ENCODE measurements around the gene COMMD3. TPM values are rescaled to one million over a fixed set of nuclear protein-coding genes. Genes with fewer than 3 reads are reported as not detected.
A peak's percentile ranks its signal among the peaks of the same experiment; 100 is the strongest.
"Not testable (repeated sequence)": the region's sequence is repeated elsewhere in the genome, so short reads cannot be mapped to it uniquely, and the experiment has no call there.

COMMD3 gene
- total RNA-seq, 1 donor from 2014 or later: 36.5 TPM

DNA sequence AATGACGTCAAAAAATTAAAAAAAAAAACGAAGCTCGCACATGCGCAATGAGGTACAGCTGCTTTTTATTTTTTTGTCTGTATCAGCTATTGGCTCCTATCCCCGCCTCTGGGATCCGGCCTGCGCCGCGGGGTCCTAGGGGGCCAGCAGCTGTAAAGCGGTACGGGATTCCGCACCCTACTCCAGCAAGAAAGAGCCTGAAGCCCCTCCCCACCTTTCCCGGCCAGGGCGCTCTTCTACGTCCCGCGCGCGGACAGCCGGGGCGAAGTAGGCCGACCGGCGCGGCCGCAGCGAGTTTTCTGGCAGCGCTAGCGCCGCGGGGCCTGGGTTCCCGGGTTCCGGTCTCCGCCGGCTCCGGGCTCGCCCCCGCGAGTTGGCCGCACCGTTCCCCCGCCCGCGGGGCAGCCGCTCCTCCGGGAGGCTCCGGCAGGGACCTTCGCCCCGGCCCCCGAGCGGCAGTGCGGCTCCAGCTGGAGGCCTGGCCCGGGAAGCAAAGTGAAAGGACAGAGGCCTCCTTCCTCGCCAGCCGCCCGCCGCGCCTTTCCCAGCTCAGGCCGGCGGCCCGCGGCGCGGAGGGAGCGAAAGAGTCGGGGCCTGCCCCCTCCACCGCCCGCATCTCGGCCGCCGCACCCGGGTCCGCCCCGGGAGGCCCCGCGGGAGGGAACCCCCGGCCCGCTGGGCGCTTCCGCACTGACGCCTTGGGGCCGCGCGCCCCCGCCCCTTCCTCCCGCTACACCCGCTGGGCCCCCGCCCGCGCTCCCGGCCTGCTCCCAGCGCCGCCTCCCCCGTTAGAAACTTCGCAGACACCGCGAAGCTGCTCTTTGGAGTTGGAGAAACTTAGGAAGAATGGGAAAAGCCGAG is 24.4 kb downstream of the COMMD3 start:
- peak; percentile 63 for ATAC-seq

DNA sequence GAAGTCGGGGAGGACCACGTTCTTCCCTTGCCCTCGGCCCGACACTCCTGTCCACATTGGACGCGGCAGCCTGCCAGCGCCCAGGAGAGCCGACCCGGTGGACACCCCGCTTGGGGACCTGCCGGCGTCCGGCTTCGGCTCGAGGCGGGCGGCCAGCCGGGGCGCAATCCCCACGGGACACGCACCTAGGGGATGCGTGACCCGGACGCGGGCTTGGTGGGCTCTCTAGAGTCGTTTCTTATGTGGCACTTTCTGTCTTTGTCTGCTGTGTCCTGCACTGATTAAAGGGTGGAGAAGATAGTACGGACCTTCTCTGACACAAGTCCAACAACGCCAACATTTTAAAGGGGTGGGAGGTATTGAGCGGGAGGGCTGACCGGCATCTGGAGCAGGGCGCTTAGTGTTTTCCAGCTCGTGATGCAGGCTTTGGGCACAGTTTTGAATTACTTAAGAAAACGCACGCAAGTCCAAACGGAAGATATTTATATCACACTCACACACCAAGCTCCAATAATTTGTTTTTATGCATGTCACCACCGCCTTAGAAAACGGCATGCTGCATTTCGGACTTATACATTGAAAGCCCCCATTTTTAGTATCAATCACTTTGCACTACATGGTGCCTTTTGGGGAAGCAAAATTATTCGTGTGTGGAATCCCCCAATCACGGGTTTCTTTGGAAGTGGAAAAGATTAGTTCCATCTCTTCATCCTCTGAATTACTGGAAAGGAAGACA is 25.2 kb downstream of the COMMD3 start:
- ATAC-seq: peak; percentile 10

DNA sequence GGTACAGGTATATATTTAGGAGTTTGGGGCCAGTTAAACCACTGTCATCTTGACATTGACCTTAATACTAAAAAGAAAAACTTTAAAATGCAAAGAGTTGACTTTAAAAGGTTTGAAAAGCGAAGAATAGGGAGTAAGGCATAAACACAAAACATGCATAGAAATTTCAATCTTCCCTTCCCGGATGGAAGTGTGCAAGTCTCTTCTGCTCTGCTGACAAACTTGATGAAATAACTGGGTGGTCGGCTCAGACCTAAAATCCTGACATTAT is 25.7 kb downstream of the COMMD3 start:
- ATAC-seq: no peak

DNA sequence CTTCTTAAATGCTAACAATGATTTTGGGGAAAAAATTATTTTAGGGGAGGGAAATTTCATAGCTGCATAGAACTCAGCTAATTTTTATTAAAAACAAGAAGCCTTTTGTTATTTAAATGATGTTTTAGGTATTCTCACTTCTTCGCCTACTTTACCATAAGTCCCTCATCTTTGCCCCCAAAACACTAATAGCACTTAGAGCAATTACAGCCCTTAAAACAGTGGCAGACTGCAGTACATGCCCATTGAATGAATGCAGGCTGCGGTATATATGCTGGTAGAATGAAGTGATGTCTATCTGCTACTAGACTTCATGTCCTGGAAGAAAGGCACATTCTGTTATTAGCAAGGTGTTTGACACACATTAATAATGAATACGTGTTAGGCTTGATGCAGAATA is 26.2 kb downstream of the COMMD3 start:
- no peak for ATAC-seq

DNA sequence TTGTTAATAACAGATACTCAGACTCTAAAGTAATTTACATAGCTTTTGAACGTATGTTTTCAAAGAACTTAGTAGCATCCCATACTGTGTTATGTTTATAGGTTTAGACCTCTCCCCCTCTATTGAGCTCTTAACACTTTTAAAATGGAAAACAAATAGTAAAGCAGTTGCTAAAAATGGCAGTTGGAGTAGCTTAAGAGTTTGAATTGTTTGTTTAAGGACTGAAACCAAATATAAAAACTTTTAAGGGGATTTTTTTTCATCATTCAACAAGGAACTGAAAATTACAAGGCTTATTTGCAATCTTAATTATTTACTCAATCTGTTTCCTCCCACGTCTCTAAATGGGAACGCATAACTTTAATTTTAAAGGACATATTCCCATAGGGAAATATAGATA is 27.5 kb downstream of the COMMD3 start:
- ATAC-seq: no peak

DNA sequence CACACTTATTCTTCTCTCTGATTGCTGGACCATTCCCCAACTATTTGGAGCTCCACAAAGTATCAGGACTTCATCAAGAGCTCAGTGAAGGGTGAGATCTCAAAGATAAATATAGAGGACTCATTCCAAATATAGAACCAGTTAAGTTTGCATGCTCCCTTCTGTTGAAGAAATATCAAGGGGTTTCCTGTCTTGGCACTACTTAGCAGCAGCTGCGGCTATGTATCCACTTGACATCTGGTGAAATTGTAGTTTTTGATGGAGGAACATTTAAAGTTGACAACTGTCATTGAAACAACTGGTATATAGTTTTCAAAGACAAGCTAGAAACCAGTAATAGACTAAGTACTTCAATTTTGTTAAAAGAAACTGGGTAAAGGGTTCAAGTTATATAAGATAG is 28.1 kb downstream of the COMMD3 start:
- no peak for ATAC-seq

DNA sequence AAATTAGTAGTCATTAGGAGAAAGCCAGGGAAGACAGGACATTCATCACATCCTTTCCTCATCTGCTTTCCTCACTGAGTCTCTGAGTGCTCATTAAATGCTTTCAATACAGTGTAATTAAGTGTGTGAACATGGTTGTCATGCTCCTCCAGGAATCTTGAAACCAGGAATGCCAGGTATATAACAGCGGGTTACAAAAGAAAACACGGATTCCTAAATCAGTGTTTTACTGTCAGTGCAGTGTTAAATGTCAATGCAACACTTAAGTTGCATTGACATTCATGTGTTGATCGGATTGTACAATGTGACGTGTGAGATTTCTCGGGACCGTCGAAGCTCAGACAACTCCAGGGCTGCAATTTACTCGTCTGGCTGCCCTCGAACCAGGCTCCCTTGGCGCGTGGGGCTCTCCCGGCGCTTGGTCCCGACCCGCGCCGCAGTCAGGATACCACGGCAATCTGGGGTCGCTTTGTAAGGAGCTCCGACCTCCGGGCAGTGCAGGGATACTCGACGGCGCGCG is 28.7 kb downstream of the COMMD3 start:
- ATAC-seq: no peak

DNA sequence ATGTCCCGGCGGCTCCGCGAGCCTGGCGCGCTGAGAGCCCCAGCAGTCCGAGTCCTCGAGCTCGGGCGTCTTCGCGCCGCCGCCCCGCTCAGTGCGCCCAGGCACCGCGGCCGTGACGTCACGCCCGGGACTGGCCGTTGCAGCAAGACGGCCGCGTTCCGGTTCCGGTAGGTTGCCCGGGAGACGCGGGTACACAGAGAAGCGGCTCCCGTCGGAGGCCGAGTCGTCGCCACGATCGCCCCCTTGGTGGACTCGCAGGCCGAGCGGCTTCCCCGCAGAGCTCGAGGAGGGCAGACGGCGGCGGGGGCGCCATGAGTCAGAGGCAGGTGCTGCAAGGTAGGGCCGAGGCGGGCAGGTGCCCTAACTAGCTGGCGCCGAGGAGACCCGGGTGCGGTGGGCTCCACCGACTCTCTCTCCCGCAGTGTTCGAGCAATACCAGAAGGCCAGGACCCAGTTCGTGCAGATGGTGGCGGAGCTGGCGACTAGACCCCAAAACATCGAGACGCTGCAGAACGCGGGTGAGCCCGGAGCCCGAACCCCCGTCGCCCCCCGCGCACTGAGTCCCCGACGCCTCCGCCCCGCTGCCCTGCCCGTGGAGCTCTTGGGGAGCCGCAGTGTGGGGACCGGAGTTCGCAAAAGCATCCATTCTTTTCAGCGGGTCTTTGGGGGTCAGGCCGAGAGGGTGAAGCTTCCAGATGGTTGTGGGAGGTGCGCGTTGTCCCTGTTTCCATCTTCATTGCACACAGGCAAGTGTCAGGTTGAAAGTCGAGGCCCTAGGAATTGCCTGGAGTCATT is 29.3 kb downstream of the COMMD3 start, which contains the start of gene SPAG6:
Gene SPAG6, plus strand, starts transcription at position 196 of the 795 bp plus-strand sequence. Its CDS starts 116 bp downstream, at position 312.
- ATAC-seq: no peak

DNA sequence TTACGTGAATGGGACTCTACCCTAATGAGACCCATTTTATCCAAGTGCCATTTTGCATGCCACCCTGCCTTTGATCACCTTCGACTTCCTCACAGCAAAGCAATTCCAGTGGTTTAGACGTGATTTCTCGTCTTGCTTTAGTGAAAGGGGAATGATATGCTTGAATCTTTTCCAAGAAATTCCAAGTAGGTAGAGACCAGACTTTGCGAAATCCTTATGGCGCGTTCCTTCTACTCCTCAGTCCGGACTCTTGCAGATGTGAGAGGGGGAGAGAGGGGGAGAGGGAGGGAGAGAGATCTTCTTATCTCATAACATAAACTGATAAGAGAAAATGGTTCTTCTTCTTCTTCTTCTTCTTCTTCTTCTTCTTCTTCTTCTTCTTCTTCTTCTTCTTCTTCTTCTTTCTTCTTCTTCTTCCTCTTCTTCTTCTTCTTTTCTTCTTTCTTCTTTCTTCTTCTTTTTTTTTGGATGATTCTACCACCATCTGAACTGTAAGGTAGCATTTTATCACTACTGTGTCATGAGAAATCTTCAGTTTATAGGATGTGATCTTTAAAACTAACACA is 30.0 kb downstream of the COMMD3 start:
- no peak for ATAC-seq

DNA sequence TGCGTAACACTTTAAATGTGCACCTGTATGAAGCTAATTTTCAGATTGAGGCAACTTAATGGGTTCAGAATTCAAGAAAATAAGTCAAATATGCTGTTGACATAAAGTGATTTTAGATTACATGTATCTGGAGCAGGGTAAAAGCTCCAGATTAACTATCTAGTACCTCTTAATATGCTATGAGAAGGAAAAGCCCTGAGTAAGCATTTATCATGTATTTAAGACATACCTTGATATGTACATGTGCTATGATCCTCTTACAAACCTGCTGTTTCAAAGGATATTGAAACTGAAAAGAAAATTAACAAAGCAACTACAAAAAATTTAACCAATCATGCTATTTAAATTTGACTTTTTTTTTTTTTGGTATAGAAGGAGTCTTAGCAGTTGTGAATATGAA is 33.6 kb downstream of the COMMD3 start:
- ATAC-seq: no peak

DNA sequence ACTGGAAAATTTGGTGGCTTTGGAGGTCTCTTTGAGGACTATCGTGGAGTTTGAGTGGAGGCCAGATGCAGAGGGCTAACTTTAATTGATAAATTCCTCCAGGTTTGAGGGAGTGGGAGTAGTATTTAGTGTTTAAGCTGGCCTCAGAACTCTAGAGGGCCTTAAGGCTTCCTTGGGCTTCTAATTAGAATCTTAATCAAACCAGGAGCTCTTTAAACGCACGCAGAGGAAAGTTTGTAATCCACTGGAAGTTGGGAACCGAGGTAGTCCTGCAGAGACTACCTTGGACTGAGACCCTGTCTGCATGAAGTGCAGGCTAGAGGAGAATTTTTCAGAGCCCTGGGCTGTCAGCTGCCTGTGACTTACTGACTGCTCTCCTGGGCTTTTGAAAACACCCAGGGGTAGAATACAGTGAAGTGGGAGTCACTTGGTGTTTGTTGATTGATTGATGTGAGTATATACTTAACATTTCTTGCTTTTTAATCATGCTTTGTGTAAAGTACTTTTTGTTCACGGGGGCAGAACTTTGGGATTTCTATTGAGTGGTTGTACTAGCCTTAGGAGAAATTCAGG is 35.0 kb downstream of the COMMD3 start:
- ATAC-seq: no peak

DNA sequence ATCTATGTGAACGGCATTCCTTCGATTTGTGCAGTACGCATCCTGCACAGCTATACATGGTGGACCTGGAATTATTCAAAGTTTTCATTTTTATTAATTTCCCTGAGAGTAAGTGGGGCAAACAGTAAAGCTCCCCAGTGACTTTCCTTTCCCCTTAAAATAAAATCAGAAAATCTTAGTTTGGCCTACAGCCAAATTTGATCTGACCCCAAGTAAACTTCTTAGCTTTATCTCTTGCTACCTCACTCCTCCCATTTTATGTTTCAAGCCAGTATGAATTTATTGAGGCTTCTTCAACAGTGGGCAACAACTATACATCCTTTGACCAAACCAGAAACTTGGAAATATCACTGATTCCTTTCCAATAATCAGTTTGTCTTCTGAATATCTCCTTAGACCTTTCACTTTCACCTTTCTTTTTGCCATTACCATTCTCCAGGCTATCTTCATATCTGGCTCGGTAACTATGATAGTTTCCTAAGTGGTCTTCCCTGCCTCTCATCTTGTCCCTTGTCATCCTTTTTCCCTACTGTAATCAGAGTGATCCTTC is 40.2 kb downstream of the COMMD3 start:
- ATAC-seq: no peak

DNA sequence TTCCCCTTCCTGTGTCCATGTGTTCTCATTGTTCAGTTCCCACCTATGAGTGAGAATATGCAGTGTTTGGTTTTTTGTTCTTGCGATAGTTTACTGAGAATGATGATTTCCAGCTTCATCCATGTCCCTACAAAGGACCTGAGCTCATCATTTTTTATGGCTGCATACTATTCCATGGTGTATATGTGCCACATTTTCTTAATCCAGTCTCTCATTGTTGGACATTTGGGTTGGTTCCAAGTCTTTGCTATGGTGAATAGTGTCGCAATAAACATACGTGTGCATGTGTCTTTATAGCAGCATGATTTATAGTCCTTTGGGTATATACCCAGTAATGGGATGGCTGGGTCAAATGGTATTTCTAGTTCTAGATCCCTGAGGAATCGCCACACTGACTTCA is 41.6 kb downstream of the COMMD3 start:
- not testable (repeated sequence) for ATAC-seq

DNA sequence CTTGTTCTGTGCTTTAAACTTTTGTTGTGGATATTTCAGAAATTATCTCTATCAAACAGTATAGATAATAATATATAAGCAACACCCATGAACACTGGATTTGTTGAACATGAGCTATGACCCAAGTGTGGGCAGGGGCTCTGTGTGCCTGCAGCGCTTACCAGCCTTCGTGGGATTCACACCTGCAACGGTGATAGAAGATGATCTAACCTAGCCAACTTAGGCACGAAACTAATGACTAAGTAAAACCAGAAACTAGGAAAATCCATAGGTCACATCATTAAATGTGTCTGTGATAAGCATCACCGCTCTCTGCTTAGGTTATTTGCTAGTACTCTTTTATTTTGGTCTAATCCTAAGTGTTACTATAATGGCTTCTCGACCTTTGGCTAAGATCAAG is 47.1 kb downstream of the COMMD3 start:
- no peak for ATAC-seq

DNA sequence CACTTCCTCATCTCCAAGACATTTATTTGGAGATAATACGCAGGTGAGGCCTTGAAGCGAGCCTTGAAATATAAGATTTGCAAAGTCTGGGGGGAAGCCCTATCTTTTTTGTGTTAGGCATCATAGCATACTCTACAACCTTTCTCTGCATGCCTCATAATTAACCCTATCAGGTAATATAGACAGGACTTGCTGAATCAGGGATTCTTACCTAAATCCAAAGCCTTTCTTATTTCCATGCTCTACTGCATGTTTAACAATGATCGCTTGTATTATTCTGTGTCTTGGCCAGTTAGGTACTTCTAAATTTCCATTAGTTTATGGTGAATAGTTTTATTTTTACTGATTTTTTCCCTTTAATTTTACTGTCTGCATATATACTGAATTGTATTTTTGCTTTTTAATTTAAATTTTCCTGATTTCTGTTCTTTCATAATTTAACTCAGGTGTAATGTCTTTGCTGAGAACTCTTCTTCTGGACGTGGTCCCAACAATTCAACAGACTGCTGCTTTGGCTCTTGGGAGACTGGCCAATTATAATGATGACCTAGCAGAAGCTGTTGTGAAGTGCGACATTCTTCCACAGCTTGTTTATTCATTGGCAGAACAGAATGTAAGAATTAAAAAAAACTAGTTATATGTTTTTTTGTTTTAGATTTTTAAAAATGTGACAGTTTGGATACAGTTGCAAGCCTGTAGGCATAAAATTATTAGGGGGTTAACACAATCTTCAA is 48.4 kb downstream of the COMMD3 start:
- no peak for ATAC-seq

DNA sequence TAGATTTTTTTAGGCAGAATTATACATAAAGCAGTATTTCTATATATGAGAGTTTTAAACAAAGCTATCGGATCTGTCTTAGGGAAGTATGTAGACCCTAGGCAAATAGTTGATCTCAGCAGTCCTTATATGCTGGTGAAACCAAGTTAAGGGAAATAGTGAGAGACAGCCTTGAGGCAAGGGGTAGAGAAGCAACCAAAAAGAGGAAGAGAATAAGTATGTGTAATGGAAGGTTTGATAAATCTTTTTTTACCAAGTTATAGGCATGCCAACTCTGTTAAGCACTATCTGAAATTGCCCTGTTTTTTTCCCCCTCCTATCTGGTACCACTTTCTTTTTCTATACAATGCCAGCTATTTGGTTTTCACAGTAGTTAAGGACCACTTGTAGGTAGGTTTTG is 49.0 kb downstream of the COMMD3 start:
- ATAC-seq: no peak

DNA sequence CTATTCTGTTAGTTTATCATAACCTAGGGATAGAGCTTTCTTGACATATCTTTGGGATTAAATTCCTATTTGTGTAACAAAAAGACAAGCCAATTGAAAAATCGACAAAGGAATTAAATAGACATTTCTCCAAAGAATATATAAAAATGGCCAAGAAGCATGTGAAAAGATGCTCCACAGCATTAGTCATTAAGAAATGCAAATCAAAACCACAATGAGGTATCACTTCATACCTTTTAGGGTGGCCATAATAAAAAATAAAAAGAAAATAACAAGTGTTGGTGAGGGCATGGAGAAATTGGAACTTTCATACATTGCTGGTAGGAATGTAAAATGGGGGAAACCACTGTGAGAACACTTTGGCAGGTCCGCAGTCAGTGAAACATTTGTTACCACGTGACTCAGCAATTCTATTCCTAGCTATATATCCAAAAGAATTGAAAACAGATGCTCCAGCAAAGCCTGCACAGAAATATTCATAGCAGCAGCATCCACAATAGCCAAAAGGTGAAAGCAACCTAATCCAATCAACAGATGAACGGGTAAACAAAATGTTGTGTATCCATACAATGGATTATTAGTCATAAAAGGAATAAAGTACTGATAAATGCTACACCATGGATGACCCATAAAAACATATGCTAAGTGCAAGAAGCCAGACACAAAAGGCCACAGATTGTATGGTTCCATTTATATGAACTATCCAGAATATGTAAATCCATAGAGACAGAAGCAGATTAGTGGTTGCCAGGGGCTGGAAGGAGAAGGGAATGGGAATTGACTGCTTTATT is 49.7 kb downstream of the COMMD3 start:
- ATAC-seq: no peak

DNA sequence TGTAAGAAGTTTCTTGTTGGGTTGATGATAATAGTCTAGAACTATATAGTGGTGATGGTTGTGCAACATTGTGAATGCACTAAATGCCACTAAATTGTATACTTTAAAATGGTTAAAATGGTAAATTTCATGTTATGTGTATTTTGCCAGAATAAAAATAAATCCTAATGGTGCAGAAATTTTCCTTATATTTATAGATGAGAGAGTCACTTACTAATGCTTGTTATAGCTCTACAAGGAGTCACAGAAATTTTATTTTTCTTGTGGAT is 50.2 kb downstream of the COMMD3 start:
- ATAC-seq: no peak

DNA sequence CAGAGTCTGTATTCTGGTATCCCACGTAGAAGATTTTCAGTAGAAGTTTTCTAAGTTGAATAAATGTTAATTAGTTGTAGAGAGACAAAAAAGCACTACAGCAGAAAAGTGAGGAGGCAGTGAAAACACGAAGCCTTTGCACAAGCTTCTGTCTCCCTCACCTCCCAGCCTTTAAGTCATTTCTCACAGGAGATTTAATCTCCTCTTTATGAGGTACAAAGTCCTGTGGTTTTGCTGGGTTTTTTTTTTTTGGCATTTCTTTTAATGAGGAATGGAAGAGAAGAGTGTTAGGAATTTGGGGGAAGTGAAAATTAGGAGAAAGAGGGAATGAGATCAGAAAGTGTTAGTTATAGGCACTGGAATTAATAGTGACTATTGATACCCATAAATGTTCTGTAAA is 50.6 kb downstream of the COMMD3 start:
- no peak for ATAC-seq

DNA sequence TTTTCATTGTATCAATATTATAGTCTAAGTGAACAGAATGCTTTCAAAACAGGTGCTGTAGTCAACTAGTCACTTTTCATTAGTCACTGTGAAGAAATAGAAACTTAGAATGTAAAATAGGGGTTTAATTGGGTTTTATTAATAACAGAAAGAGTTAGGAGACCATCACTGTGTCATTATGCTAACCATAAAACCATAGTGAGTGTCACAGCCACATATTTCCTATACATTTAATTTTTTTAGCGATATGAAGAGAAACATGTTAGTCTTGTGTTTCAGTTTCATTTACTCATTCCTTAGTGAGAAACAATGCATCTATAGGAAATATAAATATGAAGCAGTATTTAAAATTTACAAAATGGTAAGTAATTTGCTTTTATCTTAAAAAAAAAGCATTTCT is 51.3 kb downstream of the COMMD3 start:
- no peak for ATAC-seq

DNA sequence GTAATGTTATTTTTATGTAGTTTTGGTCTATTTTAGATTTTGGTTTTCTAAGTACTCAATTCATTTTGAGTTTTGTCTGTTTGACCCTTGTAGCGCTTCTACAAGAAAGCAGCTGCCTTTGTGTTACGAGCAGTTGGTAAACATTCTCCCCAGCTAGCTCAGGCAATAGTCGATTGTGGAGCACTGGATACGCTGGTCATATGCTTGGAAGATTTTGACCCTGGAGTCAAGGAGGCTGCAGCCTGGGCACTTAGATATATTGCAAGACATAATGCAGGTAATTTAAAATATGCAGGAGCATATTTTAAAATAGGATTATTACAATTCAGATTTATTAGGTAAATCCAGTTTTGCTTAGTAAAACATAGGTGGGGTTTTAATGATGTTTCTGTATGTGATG is 52.2 kb downstream of the COMMD3 start:
- ATAC-seq: no peak
